Measurements from ENCODE around the gene FILIP1.

Gene FILIP1

DNA sequence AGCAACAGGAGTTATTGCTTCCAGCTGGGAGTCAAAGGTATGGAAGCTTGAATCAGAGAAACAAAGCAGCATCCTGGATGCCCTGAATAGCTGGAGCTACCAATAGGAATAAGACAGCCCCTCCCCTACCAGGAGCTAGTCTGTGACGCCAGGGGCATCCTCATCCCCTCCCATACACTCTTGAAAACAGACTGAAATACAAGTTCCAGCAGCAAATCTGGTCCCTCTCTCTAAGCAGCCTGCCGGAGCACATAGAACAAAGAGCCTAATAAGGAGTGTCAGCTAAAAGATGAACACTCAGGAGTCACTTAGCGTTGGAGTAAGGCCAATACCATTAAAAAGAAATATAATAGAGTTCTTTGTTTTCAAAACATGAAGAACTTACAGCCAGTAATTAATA lies 25.6 kb downstream of the FILIP1 start:
- TF ChIP-seq TEAD4 (IDR thresholded peaks at IDR 0.05) (no peak), CREB1 (IDR thresholded peaks at IDR 0.05; ENCODE audit: low read depth) (no peak)

DNA sequence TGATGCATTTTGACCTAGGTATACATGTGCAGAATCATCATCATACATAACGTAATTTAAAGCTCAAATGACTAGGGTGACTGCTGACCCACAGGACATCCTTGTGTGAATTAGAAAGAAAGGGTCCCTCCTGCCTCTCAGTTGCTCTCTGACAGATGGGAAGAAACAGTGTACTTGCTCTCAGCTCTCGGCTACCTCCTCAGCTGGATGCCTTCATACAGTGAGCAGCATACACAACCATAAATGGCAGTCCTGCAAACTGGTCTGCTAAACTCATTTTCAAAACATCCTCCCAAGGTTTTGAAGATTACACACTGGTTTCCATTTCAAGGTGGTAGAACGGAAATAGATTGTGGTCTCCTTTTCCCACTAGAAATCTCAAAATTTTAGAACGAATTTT lies 26.3 kb downstream of the FILIP1 start:
- TF ChIP-seq TCF12 (IDR thresholded peaks at IDR 0.05; ENCODE audit: low read depth) (no peak), NFIC (IDR thresholded peaks at IDR 0.05) (no peak), FOXM1 (IDR thresholded peaks at IDR 0.05; ENCODE audit: borderline replicate concordance, low read depth) (no peak), EGR1 (IDR thresholded peaks at IDR 0.05) (no peak), RAD21 (IDR thresholded peaks at IDR 0.05; ENCODE audit: low read depth) (no peak)
- TF ChIP-seq, protein P1, sequence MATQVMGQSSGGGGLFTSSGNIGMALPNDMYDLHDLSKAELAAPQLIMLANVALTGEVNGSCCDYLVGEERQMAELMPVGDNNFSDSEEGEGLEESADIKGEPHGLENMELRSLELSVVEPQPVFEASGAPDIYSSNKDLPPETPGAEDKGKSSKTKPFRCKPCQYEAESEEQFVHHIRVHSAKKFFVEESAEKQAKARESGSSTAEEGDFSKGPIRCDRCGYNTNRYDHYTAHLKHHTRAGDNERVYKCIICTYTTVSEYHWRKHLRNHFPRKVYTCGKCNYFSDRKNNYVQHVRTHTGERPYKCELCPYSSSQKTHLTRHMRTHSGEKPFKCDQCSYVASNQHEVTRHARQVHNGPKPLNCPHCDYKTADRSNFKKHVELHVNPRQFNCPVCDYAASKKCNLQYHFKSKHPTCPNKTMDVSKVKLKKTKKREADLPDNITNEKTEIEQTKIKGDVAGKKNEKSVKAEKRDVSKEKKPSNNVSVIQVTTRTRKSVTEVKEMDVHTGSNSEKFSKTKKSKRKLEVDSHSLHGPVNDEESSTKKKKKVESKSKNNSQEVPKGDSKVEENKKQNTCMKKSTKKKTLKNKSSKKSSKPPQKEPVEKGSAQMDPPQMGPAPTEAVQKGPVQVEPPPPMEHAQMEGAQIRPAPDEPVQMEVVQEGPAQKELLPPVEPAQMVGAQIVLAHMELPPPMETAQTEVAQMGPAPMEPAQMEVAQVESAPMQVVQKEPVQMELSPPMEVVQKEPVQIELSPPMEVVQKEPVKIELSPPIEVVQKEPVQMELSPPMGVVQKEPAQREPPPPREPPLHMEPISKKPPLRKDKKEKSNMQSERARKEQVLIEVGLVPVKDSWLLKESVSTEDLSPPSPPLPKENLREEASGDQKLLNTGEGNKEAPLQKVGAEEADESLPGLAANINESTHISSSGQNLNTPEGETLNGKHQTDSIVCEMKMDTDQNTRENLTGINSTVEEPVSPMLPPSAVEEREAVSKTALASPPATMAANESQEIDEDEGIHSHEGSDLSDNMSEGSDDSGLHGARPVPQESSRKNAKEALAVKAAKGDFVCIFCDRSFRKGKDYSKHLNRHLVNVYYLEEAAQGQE (IDR thresholded peaks at IDR 0.05; ENCODE audit: low read depth), result no peak
- TF ChIP-seq, protein P2, sequence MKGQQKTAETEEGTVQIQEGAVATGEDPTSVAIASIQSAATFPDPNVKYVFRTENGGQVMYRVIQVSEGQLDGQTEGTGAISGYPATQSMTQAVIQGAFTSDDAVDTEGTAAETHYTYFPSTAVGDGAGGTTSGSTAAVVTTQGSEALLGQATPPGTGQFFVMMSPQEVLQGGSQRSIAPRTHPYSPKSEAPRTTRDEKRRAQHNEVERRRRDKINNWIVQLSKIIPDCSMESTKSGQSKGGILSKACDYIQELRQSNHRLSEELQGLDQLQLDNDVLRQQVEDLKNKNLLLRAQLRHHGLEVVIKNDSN (IDR thresholded peaks at IDR 0.05), result no peak

DNA sequence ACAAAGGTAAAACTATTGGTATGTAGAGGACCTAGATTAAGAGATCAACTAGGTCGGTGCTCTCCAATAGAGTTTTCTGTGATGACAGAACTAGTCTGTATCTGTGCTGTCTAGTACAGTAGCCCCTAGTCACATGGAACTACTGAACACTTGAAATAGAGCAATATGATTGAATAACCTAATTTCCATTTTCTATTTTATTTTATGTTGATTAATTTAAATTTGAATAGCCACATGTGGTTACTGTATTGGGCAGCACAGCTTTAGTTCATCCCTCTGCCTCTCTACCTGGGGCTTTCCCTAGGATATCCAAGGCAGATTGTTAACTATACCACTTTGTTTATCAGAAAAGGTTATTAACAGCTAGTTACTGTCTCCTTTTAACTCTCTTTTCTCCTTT lies 27.0 kb downstream of the FILIP1 start:
- TF ChIP-seq RAD21 (IDR thresholded peaks at IDR 0.05; ENCODE audit: low read depth) (no peak), FOXM1 (IDR thresholded peaks at IDR 0.05; ENCODE audit: borderline replicate concordance, low read depth) (no peak), TAF1 (IDR thresholded peaks at IDR 0.05; ENCODE audit: low read depth) (no peak), ZBTB7A (IDR thresholded peaks at IDR 0.05; ENCODE audit: low read depth) (no peak), CEBPB (IDR thresholded peaks at IDR 0.05) (no peak), YY1 (IDR thresholded peaks at IDR 0.05; ENCODE audit: low read depth) (no peak), CREB1 (IDR thresholded peaks at IDR 0.05; ENCODE audit: low read depth) (no peak), EP300 (IDR thresholded peaks at IDR 0.05; ENCODE audit: borderline replicate concordance) (no peak), TEAD4 (IDR thresholded peaks at IDR 0.05) (no peak), NFIC (IDR thresholded peaks at IDR 0.05) (no peak), EGR1 (IDR thresholded peaks at IDR 0.05) (no peak), TCF12 (IDR thresholded peaks at IDR 0.05; ENCODE audit: low read depth) (no peak)
- TF ChIP-seq, protein P2 (IDR thresholded peaks at IDR 0.05), result no peak
- TF ChIP-seq, protein P1 (IDR thresholded peaks at IDR 0.05; ENCODE audit: low read depth), result no peak
- TF ChIP-seq, protein P3, sequence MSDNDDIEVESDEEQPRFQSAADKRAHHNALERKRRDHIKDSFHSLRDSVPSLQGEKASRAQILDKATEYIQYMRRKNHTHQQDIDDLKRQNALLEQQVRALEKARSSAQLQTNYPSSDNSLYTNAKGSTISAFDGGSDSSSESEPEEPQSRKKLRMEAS (IDR thresholded peaks at IDR 0.05), result no peak

DNA sequence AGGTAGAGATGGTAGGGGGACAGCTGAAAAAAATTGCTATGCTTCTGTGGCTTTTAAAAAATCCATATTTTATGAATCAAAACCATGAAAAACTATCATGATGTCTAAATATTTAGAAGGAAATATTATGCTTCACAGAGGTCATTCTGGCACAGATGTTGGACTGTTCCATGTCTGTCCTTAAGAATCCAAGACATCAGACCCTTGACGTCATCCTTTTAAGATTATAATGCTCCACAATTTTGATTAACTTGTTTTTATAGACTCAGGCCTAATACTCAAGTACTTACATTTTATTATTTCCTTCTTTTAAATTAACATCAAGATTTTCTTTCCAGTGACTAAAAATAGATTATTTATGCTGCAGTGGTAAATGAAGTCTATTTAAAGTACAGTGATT lies 29.7 kb downstream of the FILIP1 start:
- no peak for TF ChIP-seq EP300 (IDR thresholded peaks at IDR 0.05; ENCODE audit: borderline replicate concordance)
- TF ChIP-seq, protein P3 (IDR thresholded peaks at IDR 0.05), result no peak
- TF ChIP-seq EGR1 (IDR thresholded peaks at IDR 0.05), result no peak
- no peak for TF ChIP-seq FOXM1 (IDR thresholded peaks at IDR 0.05; ENCODE audit: borderline replicate concordance, low read depth)
- no peak for TF ChIP-seq TEAD4 (IDR thresholded peaks at IDR 0.05)
- TF ChIP-seq, protein P1 (IDR thresholded peaks at IDR 0.05; ENCODE audit: low read depth), result no peak
- TF ChIP-seq, protein P2 (IDR thresholded peaks at IDR 0.05), result no peak
- no peak for TF ChIP-seq NFIC (IDR thresholded peaks at IDR 0.05)
- no peak for TF ChIP-seq CREB1 (IDR thresholded peaks at IDR 0.05; ENCODE audit: low read depth)

DNA sequence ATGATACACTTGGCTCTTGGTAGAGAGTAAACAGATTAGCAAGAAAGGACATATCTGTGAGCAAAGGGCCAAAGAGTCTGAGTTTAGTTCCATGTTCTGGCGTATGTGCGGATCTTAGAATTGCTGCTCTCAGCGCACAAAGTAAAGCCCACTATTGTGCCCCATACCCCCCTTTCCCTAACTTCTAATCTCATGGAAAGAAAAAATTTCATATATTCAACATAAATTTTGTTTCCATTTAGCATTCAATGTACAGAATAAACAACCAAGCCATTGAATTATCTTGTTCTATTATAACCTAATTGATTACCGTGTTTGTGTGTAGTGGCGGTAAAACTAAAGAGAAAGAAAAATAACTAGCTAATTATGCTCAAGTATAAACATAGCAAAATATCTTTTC lies 30.5 kb downstream of the FILIP1 start:
- no peak for TF ChIP-seq TEAD4 (IDR thresholded peaks at IDR 0.05)
- no peak for TF ChIP-seq EP300 (IDR thresholded peaks at IDR 0.05; ENCODE audit: borderline replicate concordance)
- TF ChIP-seq FOXM1 (IDR thresholded peaks at IDR 0.05; ENCODE audit: borderline replicate concordance, low read depth), result no peak
- TF ChIP-seq RAD21 (IDR thresholded peaks at IDR 0.05; ENCODE audit: low read depth), result no peak
- TF ChIP-seq, protein P2 (IDR thresholded peaks at IDR 0.05), result no peak
- TF ChIP-seq YY1 (IDR thresholded peaks at IDR 0.05; ENCODE audit: low read depth), result no peak
- no peak for TF ChIP-seq CREB1 (IDR thresholded peaks at IDR 0.05; ENCODE audit: low read depth)
- no peak for TF ChIP-seq TAF1 (IDR thresholded peaks at IDR 0.05; ENCODE audit: low read depth)
- TF ChIP-seq EGR1 (IDR thresholded peaks at IDR 0.05), result no peak
- TF ChIP-seq, protein P3 (IDR thresholded peaks at IDR 0.05), result no peak
- no peak for TF ChIP-seq CEBPB (IDR thresholded peaks at IDR 0.05)
- TF ChIP-seq, protein P1 (IDR thresholded peaks at IDR 0.05; ENCODE audit: low read depth), result no peak
